Spleen (tissue), 11 donors: Measurements from ENCODE around the gene AKT1. TPM values are rescaled to one million over a fixed set of nuclear protein-coding genes. Genes with fewer than 3 reads are reported as not detected.

Source experiments
- DNase-seq: peaks from one replicate; pipeline ENCODE4 v3.0.0-alpha.2; 2020
- H3K27ac ChIP-seq, 8 donors: fragments of 200-600 bp; sonication (generic) in 7 of 8; 1 replicate in 4 of 8; 2 replicates in 4 of 8; pipeline versions ENCODE4 v1.5.0 to v1.8.0; 2016 to 2021; ENCODE audit warnings: inconsistent platforms in 4 of 8, mild to moderate bottlenecking in 4 of 8, moderate library complexity in 1 of 8
- H3K27me3 ChIP-seq, 7 donors: fragments of 200-600 bp; sonication (generic) in 6 of 7; replicated peaks in 1 of 7; 1 replicate in 4 of 7; 2 replicates in 3 of 7; pipeline versions ENCODE4 v1.5.0 to v1.8.0; 2016 to 2021; ENCODE audit warnings: inconsistent platforms in 3 of 7, mild to moderate bottlenecking in 1 of 7
- H3K36me3 ChIP-seq, 6 donors: fragments of 200-600 bp; sonication (generic) in 5 of 6; 1 replicate in 4 of 6; 2 replicates in 2 of 6; pipeline versions ENCODE4 v1.5.0 to v1.8.0; 2016 to 2021; ENCODE audit warnings: inconsistent platforms in 2 of 6
- H3K4me1 ChIP-seq, 6 donors: fragments of 200-600 bp; sonication (generic) in 5 of 6; 1 replicate in 3 of 6; 2 replicates in 3 of 6; pipeline versions ENCODE4 v1.5.0 to v1.8.0; 2016 to 2021; ENCODE audit warnings: inconsistent platforms in 3 of 6
- H3K4me3 ChIP-seq, 8 donors: fragments of 200-600 bp; sonication (generic) in 7 of 8; 1 replicate in 4 of 8; 2 replicates in 4 of 8; pipeline versions ENCODE4 v1.5.0 to v1.8.0; 2016 to 2021; ENCODE audit warnings: inconsistent platforms in 4 of 8, mild to moderate bottlenecking in 4 of 8, moderate library complexity in 2 of 8
- H3K9me3 ChIP-seq, 8 donors: fragments of 200-600 bp; sonication (generic) in 7 of 8; 1 replicate in 4 of 8; 2 replicates in 4 of 8; pipeline versions ENCODE4 v1.5.0 to v1.8.0; 2016 to 2021; ENCODE audit warnings: inconsistent platforms in 4 of 8
- POLR2A ChIP-seq, 3 donors: fragments of 450-650 bp; IDR thresholded peaks; one replicate each; pipeline ENCODE4 v1.5.1; 2017; ENCODE audit warnings: antibody characterized with exemption in 3 of 3, mild to moderate bottlenecking in 1 of 3
- POLR2AphosphoS5 ChIP-seq, 3 donors: sonication (generic); formaldehyde crosslinking; IDR thresholded peaks; one replicate each; pipeline ENCODE4 v1.5.1; 2017; ENCODE audit warnings: antibody characterized with exemption in 3 of 3
- WGBS, 5 donors: extraction: QIAGEN DNeasy Blood & Tissue Kit in 3 of 5; methylation state at CpG; one replicate each; pipeline versions ENCODE4 v1.1.5 to v1.1.7; 2013 to 2018; 5-methylcytosine and 5-hydroxymethylcytosine counted together
- intact Hi-C: fragments of 100-400 bp; cut with DNase I; formaldehyde crosslinking; loops from one replicate; pipeline ENCODE4 v1.15.0; 2023; ENCODE audit warnings: low total_unique reads
- polyA plus RNA-seq, 3 donors: library from polyadenylated mRNA; stranded (reverse); fragments of 200-250 nt; gene quantifications; one replicate each; pipeline ENCODE4 v1.2.1, GENCODE V29; 2013
- total RNA-seq, 7 donors: library from RNA; depleted of rRNA in 3 of 7; stranded (reverse); fragments of >200 nt in 3 of 7; fragmentation: NEBNext Ultra II Directional in 4 of 7; extraction: Animal tissue kit (Norgen Biotek cat#: 25700) in 4 of 7; gene quantifications; one replicate each; pipeline versions ENCODE4 v1.1.0 to v1.2.1, GENCODE V29; 2016 to 2021
- TF ChIP-seq, protein P1 (sequence below), 11 experiments: fragments of 200-600 bp in 7 of 11; fragments of 450-650 bp in 4 of 11; sonication (generic) in 4 of 11; IDR thresholded peaks in 8 of 11; conservative IDR thresholded peaks in 3 of 11; 1 replicate in 7 of 11; 2 replicates in 4 of 11; pipeline versions ENCODE4 v1.4.0 to v1.8.0; 2016 to 2021; ENCODE audit warnings: antibody characterized with exemption in 11 of 11, inconsistent platforms in 4 of 11, mild to moderate bottlenecking in 1 of 11
- donor health status: healthy with polysubstance abuse.
- donor health status: DM: no; HTN: no; CAD: no; lungs with moderate emphysema.
- donor health status: DM: no; HTN: no; CAD: no.
- donor health status: Bipolar disorder and iron deficiency.
- donor health status: healthy.
- donor health status: DM: no; HTN: no; CAD: no.
- donor health status: DM: yes; HTN: yes; CAD: no.

Gene AKT1
- total and polyA plus RNA-seq, 10 donors, result 56.2 to 184 (median 115) TPM

DNA sequence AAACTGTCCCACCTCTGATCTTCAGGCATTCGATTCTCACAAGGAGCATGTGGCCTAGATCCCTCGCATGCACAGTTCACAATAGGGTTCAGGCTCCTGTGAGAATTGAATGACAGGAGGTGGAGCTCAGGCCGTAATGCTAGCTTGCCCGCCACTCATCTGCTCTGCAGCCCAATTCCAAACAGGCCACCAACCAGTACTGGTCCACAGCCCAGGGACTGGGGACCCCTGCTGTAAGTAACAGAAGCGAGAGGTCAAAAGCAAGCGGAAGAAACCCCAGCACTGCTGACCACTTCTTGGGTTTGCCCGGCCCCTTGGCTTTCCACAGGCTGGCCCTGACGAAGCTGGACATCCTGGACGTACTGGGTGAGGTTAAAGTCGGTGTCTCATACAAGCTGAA lies 51.1 kb downstream of the AKT1 start:
- H3K27ac ChIP-seq, result no peak overlapping the region

DNA sequence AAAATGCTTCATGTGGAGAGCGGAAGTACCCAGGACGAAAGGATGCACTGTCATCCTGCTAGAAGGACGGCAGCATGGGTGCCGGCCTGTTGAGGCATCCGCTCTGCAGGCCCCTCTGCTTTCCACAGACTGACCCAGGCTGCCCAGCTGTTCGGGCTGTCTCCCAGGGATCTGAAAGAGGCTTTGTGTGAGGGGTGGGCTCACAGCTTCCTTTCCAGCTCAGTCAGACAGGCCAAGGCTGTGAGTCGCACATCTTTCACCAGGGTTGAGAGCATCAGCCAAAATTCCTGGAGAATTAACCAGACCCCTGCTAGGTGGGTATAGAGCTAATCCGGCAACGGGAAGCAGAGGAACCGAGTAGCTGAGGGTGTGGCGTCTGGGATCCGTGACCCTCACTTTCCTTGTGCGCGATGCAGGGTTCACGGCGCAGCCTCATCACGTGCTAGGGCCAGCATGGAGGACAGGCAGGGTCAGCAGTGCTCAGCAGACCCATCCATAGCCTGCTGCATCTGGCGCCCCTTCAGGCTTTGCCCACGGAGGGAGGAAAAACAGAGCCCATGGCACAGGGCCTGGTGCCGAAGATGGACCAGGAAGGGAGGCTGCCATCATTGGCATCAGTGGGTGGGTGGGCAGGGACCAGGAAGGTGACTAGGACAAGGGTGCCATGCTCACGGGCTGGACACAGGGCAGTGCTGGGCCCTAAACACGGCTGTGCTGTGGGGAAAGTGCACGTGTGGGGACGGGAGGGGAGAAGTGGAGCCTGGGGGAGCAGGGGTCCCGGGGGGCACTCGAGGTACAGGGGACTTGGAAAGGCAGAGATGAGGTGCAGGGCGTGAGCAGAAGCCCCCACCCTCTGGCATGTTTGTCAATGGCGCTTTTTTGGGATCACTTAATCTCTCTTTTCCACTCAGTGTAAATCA lies 51.8 kb downstream of the AKT1 start:
- Histone ChIP-seq H3K9me3 (no peaks in the 10 kb centered on the region), H3K27ac (no peak overlapping the region), H3K4me3 (no peak overlapping the region), H3K4me1 (peaks cover 0 to 36% (median 18%) of the 10 kb centered on the region in 6 donors), H3K27me3 (no peaks in the 10 kb centered on the region), H3K36me3 (no peaks in the 10 kb centered on the region)
- peak; percentile 61 for DNase-seq
- intact Hi-C loops, result no loop called here
- WGBS, 5 donors, result 83 to 92% (median 90%) methylated on average over 18 to 28 of the region's 28 CpGs
- TF ChIP-seq, protein P1, sequence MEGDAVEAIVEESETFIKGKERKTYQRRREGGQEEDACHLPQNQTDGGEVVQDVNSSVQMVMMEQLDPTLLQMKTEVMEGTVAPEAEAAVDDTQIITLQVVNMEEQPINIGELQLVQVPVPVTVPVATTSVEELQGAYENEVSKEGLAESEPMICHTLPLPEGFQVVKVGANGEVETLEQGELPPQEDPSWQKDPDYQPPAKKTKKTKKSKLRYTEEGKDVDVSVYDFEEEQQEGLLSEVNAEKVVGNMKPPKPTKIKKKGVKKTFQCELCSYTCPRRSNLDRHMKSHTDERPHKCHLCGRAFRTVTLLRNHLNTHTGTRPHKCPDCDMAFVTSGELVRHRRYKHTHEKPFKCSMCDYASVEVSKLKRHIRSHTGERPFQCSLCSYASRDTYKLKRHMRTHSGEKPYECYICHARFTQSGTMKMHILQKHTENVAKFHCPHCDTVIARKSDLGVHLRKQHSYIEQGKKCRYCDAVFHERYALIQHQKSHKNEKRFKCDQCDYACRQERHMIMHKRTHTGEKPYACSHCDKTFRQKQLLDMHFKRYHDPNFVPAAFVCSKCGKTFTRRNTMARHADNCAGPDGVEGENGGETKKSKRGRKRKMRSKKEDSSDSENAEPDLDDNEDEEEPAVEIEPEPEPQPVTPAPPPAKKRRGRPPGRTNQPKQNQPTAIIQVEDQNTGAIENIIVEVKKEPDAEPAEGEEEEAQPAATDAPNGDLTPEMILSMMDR (IDR thresholded peaks at IDR 0.05 in 8 of 11, conservative IDR thresholded peaks at IDR 0.05 in 3 of 11), result no peak
- TF ChIP-seq POLR2AphosphoS5 (IDR thresholded peaks at IDR 0.05), result no peak
- TF ChIP-seq POLR2A (IDR thresholded peaks at IDR 0.05), result no peak

More for the DNA sequence above, 51.1 kb downstream of the AKT1 start:
- H3K36me3 ChIP-seq, result no peaks in the 10 kb centered on the region
- H3K9me3 ChIP-seq, result no peaks in the 10 kb centered on the region
- TF ChIP-seq POLR2AphosphoS5 (IDR thresholded peaks at IDR 0.05) (no peak), POLR2A (IDR thresholded peaks at IDR 0.05) (no peak)
- TF ChIP-seq, protein P1 (IDR thresholded peaks at IDR 0.05 in 8 of 11, conservative IDR thresholded peaks at IDR 0.05 in 3 of 11), result no peak
- WGBS, 5 donors, result 95 to 99% (median 97%) methylated on average over 10 of the region's 10 CpGs
- peaks cover 0 to 37% (median 17%) of the 10 kb centered on the region in 6 donors for H3K4me1 ChIP-seq
- no peak overlapping the region for H3K4me3 ChIP-seq
- H3K27me3 ChIP-seq, result no peaks in the 10 kb centered on the region
- peak; percentile 49 for DNase-seq
- intact Hi-C loops, result no loop called here

DNA sequence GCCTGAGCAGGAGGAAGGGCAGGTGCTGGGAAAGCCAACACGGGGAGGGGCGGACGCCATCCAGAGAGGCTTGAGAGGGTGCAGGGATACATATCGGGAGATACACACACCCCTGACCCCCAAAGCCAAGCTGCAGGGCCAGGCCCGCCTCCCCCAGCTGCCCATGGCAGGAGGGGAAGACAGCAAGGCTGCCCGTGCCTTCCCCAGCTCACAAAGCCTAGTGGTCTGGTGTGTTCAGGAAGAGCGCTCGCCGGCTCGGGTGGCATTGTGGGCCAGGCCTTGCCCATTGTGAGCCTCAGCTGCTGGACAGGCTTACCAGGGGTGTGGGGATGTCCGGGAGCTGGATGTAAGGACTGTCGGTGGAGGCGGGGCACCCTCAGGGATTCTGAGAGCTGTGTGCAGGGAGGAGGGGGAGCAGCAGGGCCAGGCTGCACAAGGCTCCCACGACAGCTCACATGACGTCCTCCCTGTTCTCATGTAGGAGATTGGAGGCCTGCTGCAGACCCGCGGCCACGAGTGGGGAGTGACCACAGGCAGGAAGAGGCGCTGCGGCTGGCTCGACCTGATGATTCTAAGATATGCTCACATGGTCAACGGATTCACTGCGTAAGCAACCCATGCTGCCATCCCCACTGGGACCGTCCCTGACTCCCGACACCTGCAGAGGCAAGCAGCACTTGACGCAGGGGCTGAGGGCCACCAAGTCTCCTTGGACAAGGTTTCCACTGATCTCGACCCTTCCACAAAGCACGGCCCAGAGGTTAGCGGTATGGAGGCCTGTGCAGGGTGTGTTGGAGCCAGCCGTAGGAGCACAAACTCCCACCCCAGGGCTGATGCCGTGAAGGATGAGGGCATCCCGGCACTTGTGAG lies 52.7 kb downstream of the AKT1 start:
- Histone ChIP-seq H3K36me3 (no peaks in the 10 kb centered on the region), H3K4me3 (no peak overlapping the region), H3K9me3 (no peaks in the 10 kb centered on the region), H3K27ac (peak overlapping the region in 2 of 8 donors; percentile 11 to 13), H3K27me3 (no peaks in the 10 kb centered on the region), H3K4me1 (peaks cover 0 to 37% (median 16%) of the 10 kb centered on the region in 6 donors)
- peak; percentile 72 for DNase-seq
- TF ChIP-seq POLR2AphosphoS5 (IDR thresholded peaks at IDR 0.05) (no peak), POLR2A (IDR thresholded peaks at IDR 0.05) (no peak)
- TF ChIP-seq, protein P1 (IDR thresholded peaks at IDR 0.05 in 8 of 11, conservative IDR thresholded peaks at IDR 0.05 in 3 of 11), result no peak
- 80 to 92% (median 86%) methylated on average over 28 to 32 of the region's 32 CpGs for WGBS, 5 donors
- intact Hi-C loops, result no loop called here
